ENCODE measurements around the gene HEY2. TPM values are rescaled to one million over a fixed set of nuclear protein-coding genes. Genes with fewer than 3 reads are reported as not detected.
A peak's percentile ranks its signal among the peaks of the same experiment; 100 is the strongest.

HEY2 gene
- total and polyA plus RNA-seq, 4 donors, result 10.3 to 28.3 (median 22.0) TPM

- Histone ChIP-seq H3K36me3 (ENCODE audit: control insufficient read depth, insufficient read depth, low read length) (no peaks in the 10 kb centered on the region), H3K27me3 (ENCODE audit: control insufficient read depth, insufficient read depth, low read length) (peaks cover 16% of the 10 kb centered on the region), H3K4me1 (ENCODE audit: control insufficient read depth, insufficient read depth, low read length) (peaks cover 3% of the 10 kb centered on the region), H3K4me3 (ENCODE audit: low read depth, low read length) (peak overlapping the region; percentile 17), H3K27ac (ENCODE audit: low read depth, low read length) (peak overlapping the region; percentile 50), H3K9me3 (ENCODE audit: control insufficient read depth, insufficient read depth, low read length) (no peaks in the 10 kb centered on the region)
- 86% methylated on average over 2 of the region's 2 CpGs for WGBS (ENCODE audit: insufficient coverage)
- DNase-seq (ENCODE audit: low read depth in 4 of 6, low spot score in 6 of 6), result no peak
These were observed 7.4 kb upstream of the HEY2 start for GRCh38 chr6:125742024-125742423.

- no peaks in the 10 kb centered on the region for H3K36me3 ChIP-seq (ENCODE audit: control insufficient read depth, insufficient read depth, low read length)
- 80% methylated on average over 1 of the region's 5 CpGs for WGBS (ENCODE audit: insufficient coverage)
- H3K9me3 ChIP-seq (ENCODE audit: control insufficient read depth, insufficient read depth, low read length), result no peaks in the 10 kb centered on the region
- peaks cover 21% of the 10 kb centered on the region for H3K27me3 ChIP-seq (ENCODE audit: control insufficient read depth, insufficient read depth, low read length)
- DNase-seq (ENCODE audit: low read depth in 4 of 6, low spot score in 6 of 6), result no peak
- H3K4me3 ChIP-seq (ENCODE audit: low read depth, low read length), result peak overlapping the region; percentile 17
- H3K4me1 ChIP-seq (ENCODE audit: control insufficient read depth, insufficient read depth, low read length), result peaks cover 5% of the 10 kb centered on the region
- peak overlapping the region; percentile 50 for H3K27ac ChIP-seq (ENCODE audit: low read depth, low read length)
These were observed 6.8 kb upstream of the HEY2 start for GRCh38 chr6:125742464-125743120.

- peak in 2 of 6 donors; percentile 18 to 32 for DNase-seq (ENCODE audit: low read depth in 4 of 6, low spot score in 6 of 6)
- H3K27me3 ChIP-seq (ENCODE audit: control insufficient read depth, insufficient read depth, low read length), result peaks cover 30% of the 10 kb centered on the region
- no peak overlapping the region for H3K4me3 ChIP-seq (ENCODE audit: low read depth, low read length)
- peak overlapping the region; percentile 45 for H3K27ac ChIP-seq (ENCODE audit: low read depth, low read length)
- no CpG with 5 or more reads among the region's 2 CpGs for WGBS (ENCODE audit: insufficient coverage)
- peaks cover 15% of the 10 kb centered on the region for H3K4me1 ChIP-seq (ENCODE audit: control insufficient read depth, insufficient read depth, low read length)
- H3K36me3 ChIP-seq (ENCODE audit: control insufficient read depth, insufficient read depth, low read length), result no peaks in the 10 kb centered on the region
- H3K9me3 ChIP-seq (ENCODE audit: control insufficient read depth, insufficient read depth, low read length), result no peaks in the 10 kb centered on the region
These were observed 5.8 kb upstream of the HEY2 start for GRCh38 chr6:125743604-125744003.

GRCh38 chr6:125745281-125746018, 4.0 kb upstream of the HEY2 start:
- Histone ChIP-seq H3K9me3 (ENCODE audit: control insufficient read depth, insufficient read depth, low read length) (no peaks in the 10 kb centered on the region), H3K4me1 (ENCODE audit: control insufficient read depth, insufficient read depth, low read length) (peaks cover 24% of the 10 kb centered on the region), H3K36me3 (ENCODE audit: control insufficient read depth, insufficient read depth, low read length) (no peaks in the 10 kb centered on the region), H3K27me3 (ENCODE audit: control insufficient read depth, insufficient read depth, low read length) (peaks cover 37% of the 10 kb centered on the region), H3K27ac (ENCODE audit: low read depth, low read length) (peak overlapping the region; percentile 93), H3K4me3 (ENCODE audit: low read depth, low read length) (no peak overlapping the region)
- WGBS (ENCODE audit: insufficient coverage), result 37% methylated on average over 5 of the region's 6 CpGs
- peak in 2 of 6 donors; percentile 13 to 40 for DNase-seq (ENCODE audit: low read depth in 4 of 6, low spot score in 6 of 6)

GRCh38 chr6:125746019-125746414, 3.4 kb upstream of the HEY2 start:
- DNase-seq (ENCODE audit: low read depth in 4 of 6, low spot score in 6 of 6), result no peak
- H3K27me3 ChIP-seq (ENCODE audit: control insufficient read depth, insufficient read depth, low read length), result peaks cover 40% of the 10 kb centered on the region
- peak overlapping the region; percentile 93 for H3K27ac ChIP-seq (ENCODE audit: low read depth, low read length)
- peak overlapping the region; percentile 76 for H3K4me3 ChIP-seq (ENCODE audit: low read depth, low read length)
- no peaks in the 10 kb centered on the region for H3K36me3 ChIP-seq (ENCODE audit: control insufficient read depth, insufficient read depth, low read length)
- H3K4me1 ChIP-seq (ENCODE audit: control insufficient read depth, insufficient read depth, low read length), result peaks cover 24% of the 10 kb centered on the region
- 70% methylated on average over 2 of the region's 5 CpGs for WGBS (ENCODE audit: insufficient coverage)
- H3K9me3 ChIP-seq (ENCODE audit: control insufficient read depth, insufficient read depth, low read length), result no peaks in the 10 kb centered on the region

- 1% methylated on average over 19 of the region's 32 CpGs for WGBS (ENCODE audit: insufficient coverage)
- peaks cover 46% of the 10 kb centered on the region for H3K27me3 ChIP-seq (ENCODE audit: control insufficient read depth, insufficient read depth, low read length)
- DNase-seq (ENCODE audit: low read depth in 4 of 6, low spot score in 6 of 6), result peak in 3 of 6 donors; percentile 69 to 91 (median 90)
These were observed 2.5 kb upstream of the HEY2 start for GRCh38 chr6:125746731-125747588.

GRCh38 chr6:125747589-125748405, 1.6 kb upstream of the HEY2 start:
- H3K27ac ChIP-seq (ENCODE audit: low read depth, low read length), result peak overlapping the region; percentile 97
- peak in 2 of 6 donors; percentile 51 to 73 for DNase-seq (ENCODE audit: low read depth in 4 of 6, low spot score in 6 of 6)
- no peaks in the 10 kb centered on the region for H3K36me3 ChIP-seq (ENCODE audit: control insufficient read depth, insufficient read depth, low read length)
- H3K4me1 ChIP-seq (ENCODE audit: control insufficient read depth, insufficient read depth, low read length), result peaks cover 24% of the 10 kb centered on the region
- H3K9me3 ChIP-seq (ENCODE audit: control insufficient read depth, insufficient read depth, low read length), result no peaks in the 10 kb centered on the region
- WGBS (ENCODE audit: insufficient coverage), result under 1% methylated on average over 76 of the region's 76 CpGs
- peaks cover 46% of the 10 kb centered on the region for H3K27me3 ChIP-seq (ENCODE audit: control insufficient read depth, insufficient read depth, low read length)
- peak overlapping the region; percentile 76 for H3K4me3 ChIP-seq (ENCODE audit: low read depth, low read length)

More at GRCh38 chr6:125746731-125747588, 2.5 kb upstream of the HEY2 start:
- H3K36me3 ChIP-seq (ENCODE audit: control insufficient read depth, insufficient read depth, low read length), result no peaks in the 10 kb centered on the region
- peak overlapping the region; percentile 93 for H3K27ac ChIP-seq (ENCODE audit: low read depth, low read length)
- H3K4me3 ChIP-seq (ENCODE audit: low read depth, low read length), result peak overlapping the region; percentile 76
- no peaks in the 10 kb centered on the region for H3K9me3 ChIP-seq (ENCODE audit: control insufficient read depth, insufficient read depth, low read length)
- peaks cover 24% of the 10 kb centered on the region for H3K4me1 ChIP-seq (ENCODE audit: control insufficient read depth, insufficient read depth, low read length)

- DNase-seq (ENCODE audit: low read depth in 4 of 6, low spot score in 6 of 6), result peak in 2 of 6 donors; percentile 57 to 71
- Histone ChIP-seq H3K27ac (ENCODE audit: low read depth, low read length) (peak overlapping the region; percentile 97), H3K36me3 (ENCODE audit: control insufficient read depth, insufficient read depth, low read length) (no peaks in the 10 kb centered on the region), H3K4me1 (ENCODE audit: control insufficient read depth, insufficient read depth, low read length) (peaks cover 24% of the 10 kb centered on the region), H3K9me3 (ENCODE audit: control insufficient read depth, insufficient read depth, low read length) (no peaks in the 10 kb centered on the region), H3K27me3 (ENCODE audit: control insufficient read depth, insufficient read depth, low read length) (peaks cover 46% of the 10 kb centered on the region), H3K4me3 (ENCODE audit: low read depth, low read length) (peak overlapping the region; percentile 76)
- WGBS (ENCODE audit: insufficient coverage), result 0% methylated on average over 37 of the region's 42 CpGs
These were observed 843 bp upstream of the HEY2 start for GRCh38 chr6:125748406-125749172.
